Activated T-cell treated with anti-CD3 and anti-CD28 coated beads for 1 hour (primary cell): ENCODE data around the gene EPC2.
A peak's percentile ranks its signal among the peaks of the same experiment; 100 is the strongest.

Source experiments
- DNase-seq: peaks from one replicate; pipeline ENCODE4 v3.0.0-alpha.2; 2020; ENCODE audit warnings: low read depth

EPC2 gene

GRCh38 chr2:148810081-148810480 is 165.5 kb downstream of the EPC2 start:
- no peak for DNase-seq

- DNase-seq: no peak
Observed at GRCh38 chr2:148812306-148812705, 167.8 kb downstream of the EPC2 start.

GRCh38 chr2:148813603-148814065 is 169.1 kb downstream of the EPC2 start:
- DNase-seq: peak; percentile 35

- DNase-seq: no peak
Observed at GRCh38 chr2:148814143-148814859, 169.8 kb downstream of the EPC2 start.

- DNase-seq: no peak
Observed at GRCh38 chr2:148814860-148815419, 170.4 kb downstream of the EPC2 start.

GRCh38 chr2:148816176-148816575 is 171.6 kb downstream of the EPC2 start:
- no peak for DNase-seq

- no peak for DNase-seq
Observed at GRCh38 chr2:148817210-148817708, 172.7 kb downstream of the EPC2 start.

GRCh38 chr2:148819019-148819585 is 174.6 kb downstream of the EPC2 start:
- no peak for DNase-seq

- no peak for DNase-seq
Observed at GRCh38 chr2:148824190-148824589, 179.6 kb downstream of the EPC2 start.

GRCh38 chr2:148826791-148827190 is 182.2 kb downstream of the EPC2 start:
- DNase-seq: no peak

GRCh38 chr2:148828941-148829340 is 184.4 kb downstream of the EPC2 start:
- no peak for DNase-seq

GRCh38 chr2:148829618-148830017 is 185.1 kb downstream of the EPC2 start:
- DNase-seq: no peak

GRCh38 chr2:148832637-148833036 is 188.1 kb downstream of the EPC2 start:
- no peak for DNase-seq
